Right renal pelvis (tissue), 4 donors: ENCODE results near the gene ATP5MG. TPM values are rescaled to one million over a fixed set of nuclear protein-coding genes. Genes with fewer than 3 reads are reported as not detected.

Experiments
- DNase-seq, 4 donors: peaks; one replicate each; pipeline ENCODE4 v3.0.0-alpha.2; 2013; ENCODE audit warnings: low read depth in 4 of 4, low spot score in 3 of 4, missing footprints in 1 of 4
- polyA plus RNA-seq, 4 donors: library from polyadenylated mRNA; unstranded; fragments of 120-200 nt; gene quantifications; one replicate each; pipeline ENCODE4 v1.2.1, GENCODE V29; 2013; ENCODE audit not compliant: insufficient read length in 4 of 4

ATP5MG gene
- polyA plus RNA-seq, 4 donors, result 398 to 470 (median 428) TPM

DNA sequence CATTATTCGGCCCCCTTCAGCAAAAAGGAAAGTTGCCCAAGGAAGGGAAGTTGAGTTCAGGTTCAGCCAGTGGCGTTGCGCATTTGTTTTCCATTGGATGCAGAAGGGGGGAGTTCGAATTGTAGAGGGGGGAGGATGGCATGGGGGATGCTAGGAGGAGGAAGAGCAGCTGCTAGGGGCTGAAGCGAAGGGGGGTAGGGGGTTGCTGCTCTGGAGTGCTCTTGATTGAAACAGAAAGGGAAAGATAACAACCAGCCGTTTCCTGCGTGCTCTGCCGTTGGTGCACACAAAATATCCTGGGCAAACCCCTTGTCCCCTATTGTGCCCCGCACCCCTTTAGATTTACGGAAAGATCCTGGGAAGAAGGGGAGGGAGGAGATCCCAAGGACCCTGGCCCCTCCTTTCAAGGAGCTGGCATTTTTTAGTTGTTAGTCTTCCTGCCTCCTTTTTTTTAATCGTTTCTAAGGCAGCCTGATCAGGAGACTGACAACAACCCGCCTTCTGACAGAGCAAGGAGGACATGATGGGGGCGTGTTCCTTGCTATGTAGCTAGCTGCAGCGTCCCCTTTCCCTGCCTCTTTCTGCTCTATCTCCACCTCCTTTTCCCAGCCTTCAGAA, 37.0 kb downstream of the ATP5MG start:
- DNase-seq, result peak in 2 of 4 donors; percentile 47 to 67

DNA sequence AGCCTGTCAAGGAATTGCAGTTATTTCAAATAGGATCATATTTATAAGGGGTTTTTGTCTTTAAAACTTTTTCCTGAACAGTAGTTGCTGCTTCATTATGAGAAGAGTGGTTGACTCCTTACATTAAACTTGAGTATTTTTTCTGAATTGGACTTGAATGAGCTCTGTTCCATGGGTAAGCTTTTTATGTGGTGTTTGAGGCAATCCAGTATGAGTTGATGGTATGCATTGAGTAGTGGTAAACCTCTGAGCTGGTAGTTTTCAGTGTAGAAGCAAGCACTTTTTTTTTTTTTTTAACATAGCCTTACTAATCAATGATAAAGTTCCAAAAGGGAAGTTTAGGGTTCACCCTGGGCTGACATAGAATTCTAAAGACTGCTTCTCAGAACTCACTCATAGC, 38.2 kb downstream of the ATP5MG start:
- no peak for DNase-seq

DNA sequence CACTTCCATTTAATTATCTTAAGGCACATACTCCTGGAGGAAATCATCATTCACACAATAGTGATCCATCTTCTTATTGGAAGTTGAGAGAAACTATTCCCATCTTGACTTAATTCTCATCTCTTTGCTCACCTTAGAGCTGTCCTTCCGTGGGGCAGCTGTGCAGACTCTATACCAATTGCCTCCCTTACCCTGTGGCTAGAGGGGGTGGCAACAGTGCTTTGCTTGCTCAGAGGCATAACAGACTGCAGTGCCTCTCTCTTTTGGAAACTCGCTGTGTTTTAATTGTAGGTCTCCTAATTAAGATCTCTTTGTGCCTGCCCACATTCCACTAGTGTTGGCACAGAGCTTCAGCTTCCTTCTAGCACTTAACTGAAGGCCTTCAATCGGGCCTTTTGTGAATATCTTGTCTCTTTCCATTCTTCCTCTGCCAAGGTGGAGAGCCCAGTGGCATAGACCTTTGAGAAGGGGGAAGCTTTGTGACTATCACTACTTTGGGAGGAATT, 40.4 kb downstream of the ATP5MG start:
- DNase-seq, result no peak

DNA sequence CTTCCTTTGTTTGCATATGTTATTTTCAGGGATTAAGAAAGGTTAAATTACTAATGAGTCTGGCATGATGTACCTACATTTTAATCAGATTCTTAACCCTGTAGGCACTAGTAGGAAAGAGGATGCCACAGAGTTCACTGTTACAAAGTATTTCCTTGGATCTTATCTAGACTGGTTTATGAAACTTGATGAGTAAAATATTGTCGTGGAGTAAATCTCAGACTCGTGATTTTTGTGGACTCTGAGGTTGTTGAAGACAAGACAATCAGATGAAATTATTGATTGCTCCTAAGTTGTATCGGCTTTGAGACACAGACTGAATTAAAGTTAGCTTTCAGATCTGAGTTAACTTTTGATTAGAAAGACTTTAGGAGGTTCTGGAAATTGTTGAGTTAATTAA, 40.9 kb downstream of the ATP5MG start:
- DNase-seq, result no peak

DNA sequence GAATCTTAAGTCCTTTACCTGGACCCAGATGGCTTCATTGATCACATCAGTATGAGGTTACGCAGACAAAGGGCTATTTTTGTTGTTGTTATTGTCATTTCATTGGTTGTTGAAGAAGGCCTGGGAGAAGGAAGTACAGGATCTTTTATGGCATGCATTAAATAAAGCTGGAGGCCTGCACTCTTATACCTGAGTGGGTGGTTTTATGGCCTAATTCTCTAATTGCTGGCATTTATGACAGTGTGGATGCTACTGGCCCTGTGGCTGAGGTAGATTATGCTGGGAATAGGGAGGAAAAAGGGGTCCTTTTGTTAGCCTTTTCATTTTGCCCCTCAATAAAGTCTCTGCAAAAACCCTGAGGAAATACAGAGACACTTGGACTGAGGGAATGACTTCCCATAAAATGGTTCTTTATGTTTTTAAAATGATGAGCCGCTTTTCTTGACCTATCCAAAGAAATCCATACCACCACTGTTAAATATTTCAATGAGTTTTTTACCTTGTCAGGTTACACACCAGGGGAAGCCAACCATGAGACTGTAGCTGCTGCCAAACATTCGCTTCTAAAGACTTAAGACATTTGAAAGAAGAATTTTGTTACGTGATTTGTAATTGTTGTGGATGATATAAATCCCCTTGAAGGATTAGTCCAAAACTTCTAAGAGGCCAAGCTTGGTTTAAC, 41.6 kb downstream of the ATP5MG start:
- DNase-seq, result no peak

DNA sequence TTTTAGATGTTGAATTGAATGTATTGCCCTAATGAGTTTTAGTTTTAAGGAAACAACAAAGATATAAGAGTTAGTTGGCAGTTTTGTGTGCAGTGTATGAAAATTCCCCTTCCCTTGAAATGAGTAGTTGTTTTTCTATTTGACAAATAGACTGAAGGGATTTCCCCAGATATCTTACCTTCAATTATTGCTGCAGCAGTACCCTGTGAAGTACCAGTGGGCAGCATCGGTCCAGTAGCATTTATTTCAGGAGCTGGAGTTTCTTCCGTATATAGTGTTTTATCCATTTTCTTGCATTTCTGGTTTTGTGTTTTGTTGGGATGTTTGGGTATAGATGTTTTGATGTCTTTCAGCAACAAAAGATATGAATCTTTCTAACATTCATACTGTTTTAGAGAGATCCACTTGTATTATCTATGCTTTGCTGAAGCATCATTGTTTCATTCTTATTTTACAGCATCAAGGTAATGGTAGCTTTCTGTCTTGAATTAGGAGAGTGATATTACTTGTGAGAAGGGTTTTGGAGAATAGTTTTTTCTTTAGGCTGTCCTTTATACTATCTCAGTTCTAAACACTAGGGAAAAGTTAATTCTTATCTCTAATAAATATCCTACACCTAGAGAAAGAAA, 42.3 kb downstream of the ATP5MG start:
- no peak for DNase-seq

DNA sequence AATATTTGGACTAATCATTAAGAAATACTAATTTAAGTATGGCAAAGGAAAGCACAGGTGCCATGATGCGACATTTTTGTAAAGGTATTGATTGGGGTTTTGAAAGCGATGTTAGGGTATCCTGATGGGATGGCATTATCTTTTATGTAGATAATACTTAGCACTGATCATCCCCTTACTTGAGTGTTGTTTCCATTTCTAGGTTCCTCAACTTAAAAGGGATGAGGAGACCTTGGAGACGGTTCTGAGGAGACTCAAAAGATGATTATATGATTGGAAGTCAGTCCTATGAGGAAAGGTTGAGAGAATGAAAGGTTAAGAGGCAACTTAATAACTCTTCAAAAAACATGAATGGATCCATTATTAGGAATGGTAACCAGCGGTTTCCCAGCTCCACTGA, 46.0 kb downstream of the ATP5MG start:
- no peak for DNase-seq

DNA sequence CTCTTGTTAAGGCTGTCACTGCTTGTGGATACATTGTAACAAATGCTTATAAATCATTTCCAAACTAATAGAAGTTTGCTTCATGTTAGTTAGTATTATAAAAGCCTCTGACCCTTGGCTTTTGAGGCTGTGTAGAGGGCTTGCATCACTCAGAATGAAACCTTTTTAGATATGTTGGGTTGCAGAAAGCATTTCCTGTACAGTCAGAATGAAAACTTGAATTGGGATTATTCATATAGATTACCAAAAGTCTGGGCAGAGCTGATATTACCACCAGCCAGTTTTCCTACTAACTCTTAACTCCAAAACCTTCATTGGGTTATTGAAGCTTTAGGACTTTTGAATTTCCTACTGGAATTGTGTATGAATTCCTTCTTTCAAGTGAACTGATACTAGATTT, 46.9 kb downstream of the ATP5MG start:
- DNase-seq, result no peak

DNA sequence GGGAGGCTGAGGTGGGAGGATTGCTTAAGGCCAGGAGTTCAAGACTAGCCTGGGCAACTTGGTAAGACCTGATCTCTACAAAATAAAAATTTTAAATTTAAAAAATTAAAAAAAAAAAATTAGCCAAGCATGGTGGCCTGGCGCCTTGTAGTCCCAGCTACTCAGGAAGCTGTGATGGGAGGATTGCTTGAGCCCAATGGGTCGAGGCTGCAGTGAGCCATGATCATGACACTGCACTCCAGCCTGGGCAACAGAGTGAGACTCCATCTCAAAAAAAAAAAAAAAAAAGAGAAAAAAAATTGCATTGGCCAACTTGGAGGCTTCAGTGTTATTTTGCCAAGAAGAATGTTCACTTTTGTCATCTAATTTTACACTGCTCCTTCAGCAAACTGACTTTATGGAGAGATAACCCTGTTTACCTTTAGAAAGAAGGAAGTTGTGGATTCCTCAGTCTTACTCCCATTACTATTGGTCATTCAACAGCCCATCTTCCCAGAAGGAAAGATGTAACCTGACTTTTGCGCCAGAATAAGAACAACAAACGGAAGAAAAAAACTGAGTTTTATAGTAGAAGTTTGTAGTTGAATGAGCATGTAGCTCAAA, 48.0 kb downstream of the ATP5MG start:
- DNase-seq, result no peak

DNA sequence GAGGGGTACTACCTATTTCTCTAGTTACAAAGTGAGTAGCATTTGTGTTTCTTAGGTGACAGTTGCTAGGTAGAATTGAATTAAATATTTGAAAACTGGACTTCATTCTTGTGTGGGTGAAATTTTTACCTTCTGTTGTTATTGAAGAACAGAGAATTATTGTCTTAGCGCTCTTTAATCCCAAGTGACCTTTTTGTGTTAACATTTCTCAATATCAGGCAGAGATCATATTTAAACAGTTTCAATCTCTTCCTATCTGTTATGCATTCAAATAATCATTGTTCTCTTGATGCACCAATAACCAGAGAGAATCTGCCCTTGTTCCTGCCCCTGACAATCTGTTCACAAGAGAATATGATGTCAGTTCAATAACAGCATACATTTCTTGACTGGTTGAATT, 49.0 kb downstream of the ATP5MG start:
- DNase-seq, result no peak

Other genes with a start within 250 kb of the ATP5MG start
- 1 to 10 TPM in 2 of 4 donors, under 1 TPM in 2; 0.89 to 1.6 (median 1.1) TPM for gene SCN4B, start 248.8 kb upstream of the ATP5MG start, polyA plus RNA-seq
- 1 to 10 TPM; 4.4 to 4.9 (median 4.7) TPM for gene SCN2B, start 225.0 kb upstream of the ATP5MG start, polyA plus RNA-seq
- 1 to 10 TPM; 1.7 to 2.9 (median 2.7) TPM for gene JAML, start 176.6 kb upstream of the ATP5MG start, polyA plus RNA-seq
- 1 to 10 TPM; 5.4 to 6.3 (median 6.0) TPM for gene MPZL3, start 149.2 kb upstream of the ATP5MG start, polyA plus RNA-seq
- gene MPZL2, start 137.3 kb upstream of the ATP5MG start, polyA plus RNA-seq, result 10 to 100 TPM; 22.3 to 24.5 (median 23.6) TPM
- 1 to 10 TPM in 1 of 4 donors, under 1 TPM in 3; 0.28 to 1.2 (median 0.53) TPM for gene CD3E, start 96.9 kb upstream of the ATP5MG start, polyA plus RNA-seq
- under 1 TPM; 0.24 to 0.95 (median 0.44) TPM for gene CD3D, start 58.9 kb upstream of the ATP5MG start, polyA plus RNA-seq
- under 1 TPM; 0.15 to 0.47 (median 0.19) TPM for gene CD3G, start 57.3 kb upstream of the ATP5MG start, polyA plus RNA-seq
- gene UBE4A, start 42.0 kb upstream of the ATP5MG start, polyA plus RNA-seq, result 10 to 100 TPM; 35.7 to 43.2 (median 41.0) TPM
- gene KMT2A, start 34.9 kb downstream of the ATP5MG start, polyA plus RNA-seq, result 10 to 100 TPM; 34.4 to 41.7 (median 40.2) TPM
- gene TTC36, start 125.9 kb downstream of the ATP5MG start, polyA plus RNA-seq, result 1 to 10 TPM in 2 of 4 donors, under 1 TPM in 2; 0.55 to 2.5 (median 1.2) TPM
- gene TMEM25, start 129.6 kb downstream of the ATP5MG start, polyA plus RNA-seq, result 10 to 100 TPM; 26.0 to 31.3 (median 29.2) TPM
- gene IFT46, start 164.3 kb downstream of the ATP5MG start, polyA plus RNA-seq, result 10 to 100 TPM; 36.4 to 44.5 (median 44.0) TPM
- 100 to 1,000 TPM; 179 to 199 (median 199) TPM for gene ARCN1, start 170.8 kb downstream of the ATP5MG start, polyA plus RNA-seq
- 100 to 1,000 TPM; 117 to 146 (median 122) TPM for gene PHLDB1, start 206.0 kb downstream of the ATP5MG start, polyA plus RNA-seq